Measurements from ENCODE around the gene PLXNA4.

PLXNA4 gene

DNA sequence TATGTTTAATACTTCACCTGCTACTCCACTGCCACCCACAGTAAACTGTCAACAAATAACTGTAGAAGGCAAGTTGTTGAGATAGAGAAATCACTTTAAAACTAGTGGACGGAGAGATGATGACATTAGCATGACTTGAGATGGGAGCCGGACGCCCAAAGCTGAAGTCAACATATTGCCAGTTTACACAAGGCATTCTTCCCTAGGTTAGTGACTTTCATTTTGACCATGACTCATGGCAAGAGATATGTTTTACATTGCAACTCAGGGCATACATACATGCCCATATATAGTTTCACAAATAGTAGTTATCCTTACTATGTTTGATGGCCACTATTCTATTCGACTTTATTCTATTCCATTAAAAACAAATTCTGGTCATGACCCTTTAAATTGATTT is 296.6 kb downstream of the PLXNA4 start:
- Histone ChIP-seq H3K79me2 (ENCODE audit: insufficient read depth, low read length) (no peaks in the 10 kb centered on the region), H3F3A (ENCODE audit: insufficient read depth, low read length) (no peaks in the 10 kb centered on the region), H3K9me2 (ENCODE audit: low read depth, low read length) (no peaks in the 10 kb centered on the region), H3K27me3 (ENCODE audit: insufficient read depth, low read length) (no peaks in the 10 kb centered on the region), H3K27ac (ENCODE audit: low read depth, low read length, poor library complexity, severe bottlenecking) (no peak overlapping the region), H3K4me2 (ENCODE audit: low read length) (no peak overlapping the region), H3K4me3 (ENCODE audit: low read depth, low read length, poor library complexity, severe bottlenecking) (no peak overlapping the region), H3K9ac (ENCODE audit: low read length) (no peak overlapping the region), H2AFZ (ENCODE audit: low read length) (no peak overlapping the region), H3K36me3 (ENCODE audit: insufficient read depth, low read length) (no peaks in the 10 kb centered on the region), H3K4me1 (ENCODE audit: insufficient read depth, low read length, severe bottlenecking) (no peaks in the 10 kb centered on the region), H3K9me3 (ENCODE audit: low read length) (no peaks in the 10 kb centered on the region), H4K20me1 (ENCODE audit: insufficient read depth, low read length) (no peaks in the 10 kb centered on the region)
- TF ChIP-seq EZH2 (IDR thresholded peaks at IDR 0.05; ENCODE audit: borderline replicate concordance, low read length) = no peak
- TF ChIP-seq, protein P1, sequence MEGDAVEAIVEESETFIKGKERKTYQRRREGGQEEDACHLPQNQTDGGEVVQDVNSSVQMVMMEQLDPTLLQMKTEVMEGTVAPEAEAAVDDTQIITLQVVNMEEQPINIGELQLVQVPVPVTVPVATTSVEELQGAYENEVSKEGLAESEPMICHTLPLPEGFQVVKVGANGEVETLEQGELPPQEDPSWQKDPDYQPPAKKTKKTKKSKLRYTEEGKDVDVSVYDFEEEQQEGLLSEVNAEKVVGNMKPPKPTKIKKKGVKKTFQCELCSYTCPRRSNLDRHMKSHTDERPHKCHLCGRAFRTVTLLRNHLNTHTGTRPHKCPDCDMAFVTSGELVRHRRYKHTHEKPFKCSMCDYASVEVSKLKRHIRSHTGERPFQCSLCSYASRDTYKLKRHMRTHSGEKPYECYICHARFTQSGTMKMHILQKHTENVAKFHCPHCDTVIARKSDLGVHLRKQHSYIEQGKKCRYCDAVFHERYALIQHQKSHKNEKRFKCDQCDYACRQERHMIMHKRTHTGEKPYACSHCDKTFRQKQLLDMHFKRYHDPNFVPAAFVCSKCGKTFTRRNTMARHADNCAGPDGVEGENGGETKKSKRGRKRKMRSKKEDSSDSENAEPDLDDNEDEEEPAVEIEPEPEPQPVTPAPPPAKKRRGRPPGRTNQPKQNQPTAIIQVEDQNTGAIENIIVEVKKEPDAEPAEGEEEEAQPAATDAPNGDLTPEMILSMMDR (IDR thresholded peaks at IDR 0.05; ENCODE audit: low read length) = no peak

DNA sequence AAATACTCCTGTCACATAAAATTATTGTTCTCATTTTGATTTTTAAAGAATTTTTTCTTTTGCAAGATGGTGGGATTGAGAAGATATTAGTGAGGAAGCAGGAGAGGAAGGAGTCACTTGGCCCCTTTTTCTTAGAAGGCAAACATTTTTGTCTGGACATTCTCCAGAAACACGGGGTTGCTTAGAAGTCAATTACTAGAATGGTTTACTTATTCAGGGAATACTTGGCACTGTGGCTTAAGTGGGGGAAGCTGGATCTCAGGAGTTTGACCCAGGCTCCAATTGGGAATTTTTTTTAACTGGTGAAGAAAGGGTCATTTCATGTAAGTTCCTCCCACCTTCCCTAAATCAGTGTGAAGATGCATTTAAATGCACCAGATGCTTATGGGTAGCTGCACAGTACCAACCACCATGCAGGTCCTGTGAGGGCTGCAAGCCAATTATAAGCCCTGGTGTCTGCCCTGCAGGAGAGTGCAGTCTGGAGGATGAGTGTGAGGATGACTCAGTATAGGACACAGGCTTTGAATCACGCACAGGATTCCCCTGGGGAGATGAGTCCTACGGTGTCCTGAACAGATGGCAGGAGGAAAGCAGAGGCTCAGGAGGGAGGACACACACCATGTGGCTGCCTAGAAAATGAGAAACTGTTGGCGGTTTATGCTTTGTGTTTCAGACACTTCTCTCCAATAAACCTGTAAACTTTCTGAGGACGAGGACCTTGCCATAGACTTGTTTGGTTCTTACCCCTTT is 299.1 kb downstream of the PLXNA4 start:
- Histone ChIP-seq H3K4me3 (ENCODE audit: low read depth, low read length, poor library complexity, severe bottlenecking) (no peak overlapping the region), H2AFZ (ENCODE audit: low read length) (no peak overlapping the region), H3K4me2 (ENCODE audit: low read length) (no peak overlapping the region), H3K27ac (ENCODE audit: low read depth, low read length, poor library complexity, severe bottlenecking) (no peak overlapping the region), H3K9me2 (ENCODE audit: low read depth, low read length) (no peaks in the 10 kb centered on the region), H3K79me2 (ENCODE audit: insufficient read depth, low read length) (no peaks in the 10 kb centered on the region), H3K27me3 (ENCODE audit: insufficient read depth, low read length) (no peaks in the 10 kb centered on the region), H3K36me3 (ENCODE audit: insufficient read depth, low read length) (no peaks in the 10 kb centered on the region), H3K9me3 (ENCODE audit: low read length) (no peaks in the 10 kb centered on the region), H3F3A (ENCODE audit: insufficient read depth, low read length) (no peaks in the 10 kb centered on the region), H4K20me1 (ENCODE audit: insufficient read depth, low read length) (no peaks in the 10 kb centered on the region), H3K9ac (ENCODE audit: low read length) (no peak overlapping the region), H3K4me1 (ENCODE audit: insufficient read depth, low read length, severe bottlenecking) (no peaks in the 10 kb centered on the region)
- TF ChIP-seq, protein P1 (IDR thresholded peaks at IDR 0.05; ENCODE audit: low read length) = no peak
- no peak for TF ChIP-seq EZH2 (IDR thresholded peaks at IDR 0.05; ENCODE audit: borderline replicate concordance, low read length)

DNA sequence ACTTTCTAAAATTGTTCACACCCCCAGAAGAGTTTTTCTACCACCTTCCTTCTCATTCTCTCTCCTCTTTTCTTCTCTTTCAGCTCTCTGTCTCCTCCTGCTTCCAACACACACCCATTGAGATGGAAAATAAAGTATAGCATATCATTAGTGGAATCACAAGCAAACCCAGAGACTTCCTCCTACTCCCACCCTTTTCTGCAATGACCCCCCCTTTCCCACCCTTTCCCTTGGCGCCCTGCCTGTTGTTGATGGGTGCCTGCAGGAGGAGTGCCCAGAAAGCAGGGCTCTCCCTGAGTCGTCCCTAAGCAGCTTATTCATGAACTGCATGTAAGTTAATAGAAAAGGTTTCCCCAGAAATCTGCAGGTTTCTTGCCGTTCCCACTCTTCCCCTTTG is 300.0 kb downstream of the PLXNA4 start:
- Histone ChIP-seq H2AFZ (ENCODE audit: low read length) (no peak overlapping the region), H3K4me3 (ENCODE audit: low read depth, low read length, poor library complexity, severe bottlenecking) (no peak overlapping the region), H3K9ac (ENCODE audit: low read length) (no peak overlapping the region), H4K20me1 (ENCODE audit: insufficient read depth, low read length) (no peaks in the 10 kb centered on the region), H3K4me2 (ENCODE audit: low read length) (no peak overlapping the region), H3K27me3 (ENCODE audit: insufficient read depth, low read length) (no peaks in the 10 kb centered on the region), H3K4me1 (ENCODE audit: insufficient read depth, low read length, severe bottlenecking) (no peaks in the 10 kb centered on the region), H3K9me2 (ENCODE audit: low read depth, low read length) (no peaks in the 10 kb centered on the region), H3K27ac (ENCODE audit: low read depth, low read length, poor library complexity, severe bottlenecking) (no peak overlapping the region), H3K36me3 (ENCODE audit: insufficient read depth, low read length) (no peaks in the 10 kb centered on the region), H3K9me3 (ENCODE audit: low read length) (no peaks in the 10 kb centered on the region), H3K79me2 (ENCODE audit: insufficient read depth, low read length) (no peaks in the 10 kb centered on the region), H3F3A (ENCODE audit: insufficient read depth, low read length) (no peaks in the 10 kb centered on the region)
- TF ChIP-seq EZH2 (IDR thresholded peaks at IDR 0.05; ENCODE audit: borderline replicate concordance, low read length) = no peak
- TF ChIP-seq, protein P1 (IDR thresholded peaks at IDR 0.05; ENCODE audit: low read length) = no peak
